ENCODE measurements around the gene LPGAT1.

GRCh38 chr1:211714154-211714553, 116.4 kb downstream of the LPGAT1 start:
- TF ChIP-seq POLR2A (IDR thresholded peaks at IDR 0.05) (no peak), CTCF (IDR thresholded peaks at IDR 0.05) (no peak), EP300 (IDR thresholded peaks at IDR 0.05; ENCODE audit: low read depth) (no peak)

Measured in transverse colon (tissue), 3 donors.